CD4-positive, alpha-beta T cell treated with Interleukin-17A for 4 hours (primary cell): ENCODE results near the gene PADI6.

Experiments
- DNase-seq: peaks from one replicate; pipeline ENCODE4 v3.0.0-alpha.2; 2020; ENCODE audit warnings: mixed read lengths

Gene PADI6

GRCh38 chr1:17358557-17358956, 13.4 kb upstream of the PADI6 start:
- DNase-seq: no peak

DNA sequence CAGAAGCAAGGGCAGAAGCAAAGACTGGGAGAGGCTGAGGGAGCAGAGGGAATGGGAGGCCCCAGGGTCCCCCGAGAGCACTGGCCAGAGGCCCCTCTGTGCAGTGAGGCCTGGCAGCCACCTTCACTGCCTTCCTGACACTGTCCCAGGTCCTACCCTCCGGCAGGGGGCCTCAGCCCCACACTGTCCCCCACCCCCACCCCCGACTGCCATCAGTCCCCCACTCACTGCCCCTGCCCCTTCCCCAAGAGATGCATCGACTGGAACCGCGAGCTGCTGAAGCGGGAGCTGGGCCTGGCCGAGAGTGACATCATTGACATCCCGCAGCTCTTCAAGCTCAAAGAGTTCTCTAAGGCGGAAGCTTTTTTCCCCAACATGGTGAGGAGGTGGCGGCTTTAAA, 13.0 kb upstream of the PADI6 start:
- no peak for DNase-seq

- no peak for DNase-seq
Observed at GRCh38 chr1:17359808-17360207, 12.2 kb upstream of the PADI6 start.

- DNase-seq: no peak
Observed at GRCh38 chr1:17360272-17360956, 11.6 kb upstream of the PADI6 start.

GRCh38 chr1:17361687-17362086, 10.3 kb upstream of the PADI6 start:
- no peak for DNase-seq

GRCh38 chr1:17363351-17363750, 8.6 kb upstream of the PADI6 start:
- no peak for DNase-seq

- no peak for DNase-seq
Observed at GRCh38 chr1:17363771-17364170, 8.2 kb upstream of the PADI6 start.

DNA sequence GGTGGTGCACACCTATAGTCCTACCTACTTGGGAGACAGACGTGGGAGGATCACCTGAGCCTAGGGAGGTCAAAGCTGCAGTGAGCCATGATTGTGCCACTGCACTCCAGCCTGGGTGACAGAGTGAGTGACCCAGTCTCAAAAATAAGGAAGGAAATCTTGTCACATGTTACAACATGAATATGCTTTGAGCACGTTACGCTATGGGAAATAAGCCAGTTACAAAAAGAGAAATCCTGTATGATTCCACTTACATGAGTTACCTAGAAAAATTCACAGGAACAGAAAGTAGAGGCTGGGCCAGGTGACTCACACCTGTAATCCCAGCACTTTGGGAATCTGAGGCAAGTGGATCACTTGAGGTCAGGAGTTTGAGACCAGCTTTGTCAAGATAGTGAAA, 6.7 kb upstream of the PADI6 start:
- no peak for DNase-seq

GRCh38 chr1:17369466-17369865, 2.5 kb upstream of the PADI6 start:
- no peak for DNase-seq

DNA sequence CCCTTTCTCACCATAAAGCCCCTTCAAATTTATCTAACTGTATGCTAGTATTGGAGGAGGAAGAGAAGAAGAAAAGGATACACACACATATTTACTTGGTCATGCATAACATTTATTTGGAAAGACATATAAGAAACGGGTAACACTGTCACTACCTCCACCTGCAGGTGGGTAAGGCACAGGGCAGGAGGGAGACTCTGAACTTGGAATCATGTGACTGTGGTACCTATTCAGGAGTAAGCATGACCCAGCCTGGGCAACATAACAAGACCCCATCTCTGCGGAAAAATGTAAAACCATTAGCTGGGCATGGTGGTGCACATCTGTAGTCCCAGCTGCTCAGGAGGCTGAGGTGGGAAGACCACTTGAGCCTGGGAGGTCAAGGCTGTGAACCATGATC, 1.4 kb upstream of the PADI6 start:
- DNase-seq: no peak

- no peak for DNase-seq
Observed at GRCh38 chr1:17372955-17373354, 959 bp downstream of the PADI6 start.

- no peak for DNase-seq
Observed at GRCh38 chr1:17375651-17376050, 3.7 kb downstream of the PADI6 start.

- no peak for DNase-seq
Observed at GRCh38 chr1:17377325-17377953, 5.4 kb downstream of the PADI6 start.

GRCh38 chr1:17381161-17381560, 9.2 kb downstream of the PADI6 start:
- no peak for DNase-seq

- no peak for DNase-seq
Observed at GRCh38 chr1:17392199-17392740, 20.3 kb downstream of the PADI6 start.

DNA sequence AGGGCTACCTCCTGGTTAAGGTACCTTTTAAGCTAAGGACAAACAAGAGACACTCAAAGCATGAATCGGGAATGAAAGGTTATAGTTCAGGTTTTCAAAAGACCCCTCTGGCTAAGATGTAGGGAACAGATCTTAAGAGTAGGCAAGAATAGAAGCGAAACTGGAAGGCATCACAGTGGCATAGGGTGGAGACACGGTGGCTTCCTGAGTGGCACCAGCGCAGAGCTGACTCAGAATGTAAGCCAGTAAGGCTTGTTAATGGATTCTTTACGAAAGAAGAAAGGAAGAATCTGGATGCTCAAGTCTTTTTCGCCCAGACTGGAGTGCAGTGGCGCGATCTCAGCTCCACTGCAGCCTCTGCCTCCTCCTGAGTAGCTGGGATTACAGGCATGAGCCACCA, 21.2 kb downstream of the PADI6 start:
- no peak for DNase-seq

DNA sequence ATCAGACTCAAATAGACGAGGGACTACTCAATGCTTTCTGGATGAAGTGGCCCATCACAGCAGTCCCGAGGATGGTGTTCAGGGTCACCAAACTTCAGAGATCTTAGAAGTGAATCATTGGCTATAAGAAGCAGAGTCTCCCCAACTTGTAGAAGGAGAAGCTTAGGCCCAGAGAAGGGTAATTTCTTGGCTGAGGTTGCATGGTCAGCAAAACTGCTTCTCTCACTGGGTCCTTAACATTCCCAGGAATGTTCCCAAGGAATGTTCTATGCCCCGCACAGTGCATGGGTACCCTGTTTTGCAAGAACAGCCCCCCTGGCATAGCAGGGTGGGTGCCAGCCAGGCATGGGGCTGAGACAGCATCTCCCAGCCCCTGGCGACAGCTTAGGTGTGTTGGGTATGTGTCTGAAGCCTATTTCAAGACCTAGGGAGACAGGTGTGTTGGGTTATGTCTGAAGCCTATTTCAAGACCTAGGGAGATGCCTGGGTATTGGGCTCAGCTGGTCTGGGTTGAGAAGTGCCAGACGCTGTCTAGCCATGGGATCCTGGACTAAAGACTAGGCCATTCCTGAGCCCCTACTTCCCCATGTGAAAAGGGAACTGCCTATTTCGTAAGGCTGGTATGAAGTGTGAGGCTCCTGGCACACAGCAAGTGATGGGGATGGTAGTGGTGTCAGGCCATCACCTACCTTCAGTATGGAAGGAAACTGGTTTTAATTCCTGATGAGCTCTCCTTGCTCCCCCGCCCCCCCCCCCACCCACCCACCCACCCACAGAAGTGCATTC, 26.1 kb downstream of the PADI6 start:
- no peak for DNase-seq

DNA sequence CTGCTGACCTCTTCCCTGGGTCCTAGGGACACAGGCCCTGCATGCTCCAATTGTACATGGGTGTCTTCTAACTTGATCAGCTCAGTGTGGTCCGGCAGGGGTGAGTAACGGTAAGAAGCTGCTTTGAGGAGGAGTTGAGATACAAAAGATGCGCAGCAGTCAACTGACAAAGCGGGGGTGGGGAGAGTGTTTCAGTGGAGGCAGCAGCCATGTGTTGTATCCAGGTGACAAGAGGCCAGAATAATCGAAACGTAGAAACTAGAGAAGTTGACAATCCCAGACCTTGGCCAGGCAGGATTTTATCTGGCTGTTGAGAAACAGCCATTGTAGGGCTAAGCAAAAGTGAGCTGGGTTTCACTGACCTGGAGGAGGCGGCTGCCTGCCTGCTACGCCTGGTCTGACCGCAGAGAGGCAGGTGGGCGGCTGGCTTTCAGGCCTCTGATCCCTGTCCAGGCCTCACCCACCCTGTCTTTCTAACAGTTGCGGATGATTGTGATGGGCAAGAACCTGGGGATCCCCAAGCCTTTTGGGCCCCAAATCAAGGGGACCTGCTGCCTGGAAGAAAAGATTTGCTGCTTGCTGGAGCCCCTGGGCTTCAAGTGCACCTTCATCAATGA, 28.8 kb downstream of the PADI6 start:
- DNase-seq: no peak

- no peak for DNase-seq
Observed at GRCh38 chr1:17401841-17402240, 29.8 kb downstream of the PADI6 start.

DNA sequence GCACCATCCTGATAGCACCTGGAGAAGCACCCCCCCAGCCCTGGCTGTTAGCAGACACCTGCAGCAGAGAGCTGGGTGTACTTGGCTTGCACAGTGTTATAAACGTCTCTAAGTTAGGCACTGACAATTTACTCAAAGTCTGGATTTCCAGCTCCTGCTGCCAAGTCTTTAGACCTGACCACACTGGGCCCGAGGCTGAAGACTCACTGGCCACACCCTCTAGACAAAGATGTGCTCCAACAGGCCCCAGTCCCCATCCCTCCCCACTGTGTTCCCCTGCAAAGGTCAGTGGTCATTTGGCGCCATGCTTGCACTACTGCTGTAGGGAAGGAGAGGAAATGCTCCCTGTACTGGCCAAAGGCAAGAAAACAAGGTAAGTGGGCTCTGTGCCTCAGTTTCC, 31.1 kb downstream of the PADI6 start:
- no peak for DNase-seq

GRCh38 chr1:17404034-17404684, 32.2 kb downstream of the PADI6 start:
- DNase-seq: no peak

GRCh38 chr1:17404820-17405219, 32.8 kb downstream of the PADI6 start:
- no peak for DNase-seq
